Activated CD8-positive, alpha-beta T cell treated with anti-CD3 and anti-CD28 coated beads for 36 hours (primary cell): ENCODE results near the gene MPHOSPH9. TPM values are rescaled to one million over a fixed set of nuclear protein-coding genes. Genes with fewer than 3 reads are reported as not detected.

Source experiments
- ATAC-seq: fragments of 200-7000 bp; cut with Tn5 transposase; one replicate; pipeline ENCODE4 v1.10.0; 2021; ENCODE audit warnings: mild to moderate bottlenecking, moderate library complexity
- CTCF ChIA-PET: fragments of 350-600 bp; sonication (Branson Sonifier 250); formaldehyde crosslinking; loops from one replicate; lab custom pipeline; 2021; ENCODE audit warnings: antibody characterized with exemption; lab: Charles Lee
- POLR2A ChIA-PET: fragments of 350-600 bp; sonication (Branson Sonifier 250); formaldehyde crosslinking; loops from one replicate; lab custom pipeline; 2021; ENCODE audit warnings: antibody characterized with exemption; lab: Charles Lee
- DNase-seq: peaks from one replicate; pipeline ENCODE4 v3.0.0-alpha.2; 2020
- H3K27ac Mint-ChIP-seq: one replicate; pipeline ENCODE4 v1.8.0; 2021; ENCODE audit warnings: mild to moderate bottlenecking, mixed read lengths
- H3K27me3 Mint-ChIP-seq: one replicate; pipeline ENCODE4 v1.8.0; 2021; ENCODE audit warnings: mixed read lengths
- H3K36me3 Mint-ChIP-seq: one replicate; pipeline ENCODE4 v1.8.0; 2021; ENCODE audit warnings: low read depth, mixed read lengths
- H3K4me1 Mint-ChIP-seq: one replicate; pipeline ENCODE4 v1.8.0; 2021; ENCODE audit warnings: low read depth, mixed read lengths
- H3K4me3 Mint-ChIP-seq: one replicate; pipeline ENCODE4 v1.8.0; 2021; ENCODE audit warnings: mild to moderate bottlenecking, moderate library complexity, mixed read lengths
- H3K9me3 Mint-ChIP-seq: one replicate; pipeline ENCODE4 v1.8.0; 2021; ENCODE audit warnings: mixed read lengths
- intact Hi-C: fragments of 100-400 bp; cut with micrococcal nuclease; formaldehyde crosslinking; loops from one replicate; pipeline ENCODE4 v1.10.0; 2022
- total RNA-seq, 2 experiments: library from RNA; stranded (reverse); gene quantifications; one replicate each; pipeline ENCODE4 v1.2.3, GENCODE V29; 2021
- TF ChIP-seq, protein P1 (sequence below): fragments of 200-600 bp; IDR thresholded peaks from one replicate; pipeline ENCODE4 v1.8.0; 2022; ENCODE audit warnings: antibody characterized with exemption, mild to moderate bottlenecking

The MPHOSPH9 gene
- total RNA-seq, 2 experiments from 2014 or later, result 96.9 to 101 TPM

DNA sequence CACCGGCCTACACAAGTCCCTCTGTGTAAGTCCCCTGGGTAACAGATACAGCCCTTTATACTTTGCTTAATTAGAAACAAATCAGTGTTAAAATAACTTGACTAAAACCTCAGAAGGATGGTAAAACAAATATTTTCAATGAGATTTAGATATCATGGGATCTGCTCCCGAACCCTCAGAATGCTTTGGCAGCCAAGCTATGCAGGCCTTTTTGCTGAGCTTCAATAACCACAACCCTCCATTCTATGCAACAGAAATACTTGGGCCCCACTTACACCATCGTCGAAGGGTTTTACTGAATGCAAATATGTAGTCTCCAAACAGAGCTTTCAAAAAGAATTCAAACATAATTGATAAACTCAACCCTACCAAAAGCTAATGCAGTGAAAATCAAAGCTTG is 52.8 kb downstream of the MPHOSPH9 start:
- ATAC-seq (no peak), DNase-seq (no peak)
- ChIA-PET POLR2A (no interaction called here), CTCF (interaction anchor here (0.6 kb wide), 1 partner anchor 824 kb away, joined by 3 read pairs; no protein-coding TSS in a partner anchor)
- no peaks in the 10 kb centered on the region for H3K9me3 Mint-ChIP-seq
- intact Hi-C loops, result no loop called here
- peaks cover 34% of the 10 kb centered on the region for H3K36me3 Mint-ChIP-seq
- no peak overlapping the region for H3K4me3 Mint-ChIP-seq
- no peak overlapping the region for H3K27ac Mint-ChIP-seq
- TF ChIP-seq, protein P1, sequence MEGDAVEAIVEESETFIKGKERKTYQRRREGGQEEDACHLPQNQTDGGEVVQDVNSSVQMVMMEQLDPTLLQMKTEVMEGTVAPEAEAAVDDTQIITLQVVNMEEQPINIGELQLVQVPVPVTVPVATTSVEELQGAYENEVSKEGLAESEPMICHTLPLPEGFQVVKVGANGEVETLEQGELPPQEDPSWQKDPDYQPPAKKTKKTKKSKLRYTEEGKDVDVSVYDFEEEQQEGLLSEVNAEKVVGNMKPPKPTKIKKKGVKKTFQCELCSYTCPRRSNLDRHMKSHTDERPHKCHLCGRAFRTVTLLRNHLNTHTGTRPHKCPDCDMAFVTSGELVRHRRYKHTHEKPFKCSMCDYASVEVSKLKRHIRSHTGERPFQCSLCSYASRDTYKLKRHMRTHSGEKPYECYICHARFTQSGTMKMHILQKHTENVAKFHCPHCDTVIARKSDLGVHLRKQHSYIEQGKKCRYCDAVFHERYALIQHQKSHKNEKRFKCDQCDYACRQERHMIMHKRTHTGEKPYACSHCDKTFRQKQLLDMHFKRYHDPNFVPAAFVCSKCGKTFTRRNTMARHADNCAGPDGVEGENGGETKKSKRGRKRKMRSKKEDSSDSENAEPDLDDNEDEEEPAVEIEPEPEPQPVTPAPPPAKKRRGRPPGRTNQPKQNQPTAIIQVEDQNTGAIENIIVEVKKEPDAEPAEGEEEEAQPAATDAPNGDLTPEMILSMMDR, result no peak
- H3K27me3 Mint-ChIP-seq, result no peaks in the 10 kb centered on the region
- H3K4me1 Mint-ChIP-seq, result no peaks in the 10 kb centered on the region

DNA sequence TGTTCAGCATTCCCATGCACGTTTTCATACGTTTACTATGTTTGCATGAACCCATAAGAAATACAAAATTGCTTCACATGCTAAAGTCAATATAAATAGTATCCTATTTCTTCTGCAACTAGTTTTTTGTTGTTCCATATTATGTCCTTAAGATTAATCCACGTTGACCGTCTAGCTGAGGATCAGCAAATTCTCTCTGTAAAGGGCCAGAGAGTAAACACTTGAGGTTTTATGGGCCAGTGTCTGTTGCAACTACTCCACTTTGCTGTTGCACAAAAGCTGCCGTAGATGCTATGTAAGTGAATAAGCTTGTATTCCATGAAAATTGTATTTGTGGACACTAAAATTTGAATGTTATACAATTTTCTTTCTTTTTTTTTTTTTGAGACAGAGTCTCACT is 61.0 kb downstream of the MPHOSPH9 start:
- H3K36me3 Mint-ChIP-seq, result peaks cover 32% of the 10 kb centered on the region
- H3K27me3 Mint-ChIP-seq, result no peaks in the 10 kb centered on the region
- CTCF ChIA-PET, result interaction anchor here (0.5 to 2.4 kb wide), 3 partner anchors 66 to 270 kb away, joined by 3 to 5 read pairs (median 3); no protein-coding TSS in a partner anchor
- ATAC-seq (no peak), DNase-seq (no peak)
- no peak overlapping the region for H3K4me3 Mint-ChIP-seq
- POLR2A ChIA-PET, result interaction anchor here (1.1 to 1.5 kb wide), 2 partner anchors 12 to 19 kb away, joined by 3 to 4 read pairs; no protein-coding TSS in a partner anchor
- peaks cover 8% of the 10 kb centered on the region for H3K4me1 Mint-ChIP-seq
- intact Hi-C loops, result no loop called here
- TF ChIP-seq, protein P1, result no peak
- no peaks in the 10 kb centered on the region for H3K9me3 Mint-ChIP-seq
- peak overlapping the region; percentile 52 for H3K27ac Mint-ChIP-seq

DNA sequence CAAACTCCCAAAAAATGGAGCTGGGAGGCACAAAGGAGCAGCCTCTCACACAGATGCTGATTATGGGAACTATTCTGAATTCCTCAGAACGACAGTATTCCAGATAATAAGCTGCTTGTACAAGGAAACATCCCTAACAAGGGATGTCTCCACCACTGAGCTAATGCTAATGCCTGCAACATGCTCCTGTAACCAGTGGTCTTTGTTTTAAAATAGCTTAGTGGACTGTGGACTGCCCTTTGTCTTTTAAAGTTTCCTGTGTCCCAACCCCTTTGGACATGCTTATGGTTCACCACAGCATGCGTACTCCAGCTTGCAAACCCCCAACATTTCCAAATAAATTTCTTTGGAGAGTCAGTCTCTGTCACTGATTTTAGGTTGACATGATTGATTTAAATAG is 65.6 kb downstream of the MPHOSPH9 start:
- Mint-ChIP-seq H3K4me3 (no peak overlapping the region), H3K4me1 (peaks cover 8% of the 10 kb centered on the region), H3K27me3 (no peaks in the 10 kb centered on the region), H3K27ac (no peak overlapping the region), H3K9me3 (no peaks in the 10 kb centered on the region), H3K36me3 (peaks cover 43% of the 10 kb centered on the region)
- DNase-seq (no peak), ATAC-seq (no peak)
- TF ChIP-seq, protein P1, result no peak
- POLR2A ChIA-PET, result interaction anchor here (1.1 to 1.5 kb wide), 2 partner anchors 13 to 16 kb away, joined by 3 to 9 read pairs; no protein-coding TSS in a partner anchor
- intact Hi-C loops, result no loop called here
- CTCF ChIA-PET, result interaction anchor here (0.8 to 1.2 kb wide), 3 partner anchors 56 to 125 kb away, joined by 3 to 4 read pairs (median 4); no protein-coding TSS in a partner anchor

DNA sequence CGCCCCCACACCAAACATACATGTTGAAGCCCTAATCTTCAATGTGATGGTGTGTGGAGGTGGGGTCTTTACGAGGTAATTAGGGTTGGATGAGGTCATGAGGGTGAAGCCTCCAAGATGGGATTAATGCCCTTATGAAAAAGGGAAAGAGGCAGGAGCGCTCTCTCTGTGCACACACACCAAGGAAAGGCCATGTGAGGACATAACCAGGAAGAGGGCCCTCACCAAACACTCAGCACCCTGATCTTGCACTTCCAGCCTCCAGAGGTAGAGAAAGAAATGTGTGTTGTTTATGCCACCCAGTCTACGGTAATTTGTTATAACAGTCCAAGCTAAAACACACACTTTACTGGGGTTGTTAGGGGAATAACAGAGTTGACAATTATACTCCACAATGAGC is 67.4 kb downstream of the MPHOSPH9 start:
- TF ChIP-seq, protein P1, result no peak
- Mint-ChIP-seq H3K27me3 (no peaks in the 10 kb centered on the region), H3K9me3 (no peaks in the 10 kb centered on the region), H3K4me1 (peaks cover 8% of the 10 kb centered on the region), H3K4me3 (no peak overlapping the region), H3K36me3 (peaks cover 36% of the 10 kb centered on the region), H3K27ac (no peak overlapping the region)
- DNase-seq (no peak), ATAC-seq (no peak)
- POLR2A ChIA-PET, result interaction anchor here (1.3 kb wide), 1 partner anchor 14 kb away, joined by 6 read pairs; the partner anchor contains the start of gene PITPNM2
- intact Hi-C loops, result no loop called here
- CTCF ChIA-PET, result no interaction called here

DNA sequence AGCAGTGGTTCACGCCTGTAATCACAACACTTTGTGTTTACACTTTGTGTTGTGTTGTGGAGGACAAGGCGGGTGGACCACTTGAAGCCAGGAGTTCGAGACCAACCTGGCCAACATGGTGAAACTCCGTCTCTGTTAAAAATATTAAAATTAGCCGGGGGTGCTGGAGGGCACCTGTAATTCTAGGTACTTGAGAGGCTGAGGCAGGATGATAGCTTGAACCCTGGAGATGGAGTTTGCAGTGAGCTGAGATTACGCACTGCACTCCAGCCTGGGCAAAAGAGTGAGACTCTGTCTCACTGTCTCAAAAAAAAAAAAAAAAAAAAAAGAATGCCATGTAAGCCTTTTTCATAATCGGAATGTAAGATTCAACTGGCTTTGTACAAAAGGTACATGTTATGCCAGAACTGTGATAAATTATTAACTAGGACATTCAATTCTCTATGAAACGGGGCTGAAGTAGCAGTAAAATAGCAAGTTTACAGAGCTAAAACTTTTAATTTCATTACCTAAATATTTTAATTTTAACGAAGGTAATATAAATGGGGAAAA is 68.2 kb downstream of the MPHOSPH9 start:
- intact Hi-C loops, result no loop called here
- no peak for DNase-seq
- Mint-ChIP-seq H3K9me3 (no peaks in the 10 kb centered on the region), H3K36me3 (peaks cover 38% of the 10 kb centered on the region), H3K4me3 (no peak overlapping the region), H3K27me3 (no peaks in the 10 kb centered on the region), H3K27ac (peak overlapping the region; percentile 79), H3K4me1 (peaks cover 8% of the 10 kb centered on the region)
- ChIA-PET POLR2A (interaction anchor here (1.3 kb wide), 1 partner anchor 14 kb away, joined by 6 read pairs; the partner anchor contains the start of gene PITPNM2), CTCF (no interaction called here)
- ATAC-seq, result no peak
- TF ChIP-seq, protein P1, result no peak
